Fibroblast of skin of scalp (primary cell): ENCODE data around the gene DDX17.
A peak's percentile ranks its signal among the peaks of the same experiment; 100 is the strongest.

Experiments used
- DNase-seq: peaks from one replicate; pipeline ENCODE4 v3.0.0-alpha.2; 2013

The DDX17 gene

GRCh38 chr22:38465673-38466490 lies 40.2 kb downstream of the DDX17 start:
- DNase-seq = peak; percentile 72

- no peak for DNase-seq
Observed at GRCh38 chr22:38464992-38465672, 41.0 kb downstream of the DDX17 start.

- no peak for DNase-seq
Observed at GRCh38 chr22:38462960-38463784, 42.9 kb downstream of the DDX17 start.

- peak; percentile 81 for DNase-seq
Observed at GRCh38 chr22:38461414-38462081, 44.6 kb downstream of the DDX17 start.

- no peak for DNase-seq
Observed at GRCh38 chr22:38461057-38461413, 45.1 kb downstream of the DDX17 start.

GRCh38 chr22:38460426-38460840 lies 45.7 kb downstream of the DDX17 start:
- DNase-seq = no peak

- DNase-seq = no peak
Observed at GRCh38 chr22:38456841-38457699, 49.0 kb downstream of the DDX17 start.

GRCh38 chr22:38456272-38456835 lies 49.8 kb downstream of the DDX17 start:
- DNase-seq = no peak

GRCh38 chr22:38455530-38456271 lies 50.4 kb downstream of the DDX17 start:
- DNase-seq = peak; percentile 43

GRCh38 chr22:38455076-38455529 lies 51.0 kb downstream of the DDX17 start, which contains the start of gene KCNJ4:
Gene KCNJ4 (minus strand): TSS chr22:38455199. CDS start chr22:38428132, 27,067 bp downstream.
- no peak for DNase-seq

- no peak for DNase-seq
Observed at GRCh38 chr22:38454353-38455075, 51.6 kb downstream of the DDX17 start.

GRCh38 chr22:38453996-38454352 lies 52.1 kb downstream of the DDX17 start:
- DNase-seq = no peak

GRCh38 chr22:38453066-38453672 lies 52.9 kb downstream of the DDX17 start:
- DNase-seq = no peak

- DNase-seq = peak; percentile 59
Observed at GRCh38 chr22:38452373-38453065, 53.6 kb downstream of the DDX17 start.

GRCh38 chr22:38451864-38452263 lies 54.2 kb downstream of the DDX17 start:
- no peak for DNase-seq

GRCh38 chr22:38451404-38451803 lies 54.7 kb downstream of the DDX17 start:
- DNase-seq = no peak

GRCh38 chr22:38450234-38450797 lies 55.8 kb downstream of the DDX17 start:
- DNase-seq = no peak

- no peak for DNase-seq
Observed at GRCh38 chr22:38449776-38450175, 56.3 kb downstream of the DDX17 start.
